Activated T-helper 1 cell treated with anti-CD3 and anti-CD28 coated beads, Interleukin-2, amount 50 U/mL, for 16 hours (primary cell): Measurements from ENCODE around the gene DYNLRB1.

Source experiments
- DNase-seq, 2 donors: peaks; one replicate each; pipeline ENCODE4 v3.0.0-alpha.2; 2020; ENCODE audit warnings: low read depth in 1 of 2, low spot score in 1 of 2

The DYNLRB1 gene

GRCh38 chr20:34553366-34553867 is 37.2 kb downstream of the DYNLRB1 start:
- DNase-seq: no peak

GRCh38 chr20:34557936-34558319 is 41.7 kb downstream of the DYNLRB1 start:
- DNase-seq: no peak

GRCh38 chr20:34558320-34559218 is 42.3 kb downstream of the DYNLRB1 start, which contains the start of gene MAP1LC3A:
Gene MAP1LC3A, plus strand, starts transcription at chr20:34558718. Its CDS starts 151 bp downstream, at chr20:34558869.
- DNase-seq: peak; percentile 79 to 91

- no peak for DNase-seq
Measured at GRCh38 chr20:34559311-34560140, 43.3 kb downstream of the DYNLRB1 start.

GRCh38 chr20:34560141-34560523 is 43.9 kb downstream of the DYNLRB1 start:
- no peak for DNase-seq

- no peak for DNase-seq
Measured at GRCh38 chr20:34560614-34561013, 44.4 kb downstream of the DYNLRB1 start.

GRCh38 chr20:34561661-34562060 is 45.4 kb downstream of the DYNLRB1 start:
- DNase-seq: no peak

GRCh38 chr20:34562641-34563040 is 46.4 kb downstream of the DYNLRB1 start:
- no peak for DNase-seq

GRCh38 chr20:34564833-34565232 is 48.6 kb downstream of the DYNLRB1 start:
- DNase-seq: no peak

GRCh38 chr20:34566978-34567891 is 51.0 kb downstream of the DYNLRB1 start:
- no peak for DNase-seq

GRCh38 chr20:34567892-34568865 is 52.0 kb downstream of the DYNLRB1 start:
- no peak for DNase-seq

- DNase-seq: no peak
Measured at GRCh38 chr20:34569598-34569997, 53.4 kb downstream of the DYNLRB1 start.

- DNase-seq: no peak
Measured at GRCh38 chr20:34570859-34571306, 54.7 kb downstream of the DYNLRB1 start.

GRCh38 chr20:34571753-34572152 is 55.5 kb downstream of the DYNLRB1 start:
- DNase-seq: no peak

GRCh38 chr20:34573541-34574300 is 57.5 kb downstream of the DYNLRB1 start:
- DNase-seq: no peak

- no peak for DNase-seq
Measured at GRCh38 chr20:34574426-34574825, 58.2 kb downstream of the DYNLRB1 start.

GRCh38 chr20:34574861-34575260 is 58.6 kb downstream of the DYNLRB1 start:
- no peak for DNase-seq

- no peak for DNase-seq
Measured at GRCh38 chr20:34575271-34575670, 59.0 kb downstream of the DYNLRB1 start.

GRCh38 chr20:34575756-34576155 is 59.5 kb downstream of the DYNLRB1 start:
- no peak for DNase-seq
